Endothelial cell of umbilical vein (primary cell): ENCODE results near the gene TSTD1. TPM values are rescaled to one million over a fixed set of nuclear protein-coding genes. Genes with fewer than 3 reads are reported as not detected.

Experiments used
- BruUV-seq: library from RNA; stranded (reverse); fragments of 400-500 nt; replicated peaks from 2 replicates; lab custom pipeline; 2021; lab: Mats Ljungman, UMichigan
- CTCF ChIA-PET: fragments of 300-600, 350-600 bp; sonication (Branson Sonifier 250); formaldehyde crosslinking; loops from one replicate; lab custom pipeline; 2021; ENCODE audit warnings: antibody characterized with exemption, inconsistent platforms; lab: Charles Lee
- POLR2A ChIA-PET: fragments of 300-600, 350-600 bp; sonication (Branson Sonifier 250); formaldehyde crosslinking; loops from one replicate; lab custom pipeline; 2021; ENCODE audit warnings: antibody characterized with exemption, inconsistent platforms; lab: Charles Lee
- DNase-seq: peaks from one replicate; pipeline ENCODE4 v3.0.0-alpha.2; 2011; ENCODE audit warnings: low read depth, low spot score
- FAIRE-seq: peaks from 2 replicates; lab custom pipeline; 2011; peaks lifted over from hg19 to GRCh38; lab: Jason Lieb, UNC
- H2AFZ ChIP-seq: 2 replicates; pipeline ENCODE4 v1.6.0; 2012; ENCODE audit warnings: low read depth, low read length, control low read depth, inconsistent platforms
- H3K27ac ChIP-seq: 2 replicates; pipeline ENCODE4 v1.5.1; 2011; ENCODE audit warnings: low read depth, mild to moderate bottlenecking, control low read depth, low read length, moderate library complexity; ENCODE audit not compliant: insufficient read depth
- H3K27me3 ChIP-seq, 2 experiments: 2 replicates each; pipeline versions ENCODE4 v1.6.0 to v1.6.1; 2011; ENCODE audit warnings: low read length in 2 of 2, mixed read lengths in 1 of 2; ENCODE audit not compliant: control insufficient read depth in 2 of 2, insufficient read depth in 2 of 2
- H3K36me3 ChIP-seq, 2 experiments: 2 replicates in 1 of 2; 3 replicates in 1 of 2; pipeline ENCODE4 v1.5.1; 2011; ENCODE audit warnings: low read length in 2 of 2, mild to moderate bottlenecking in 1 of 2, moderate library complexity in 1 of 2; ENCODE audit not compliant: control insufficient read depth in 2 of 2, insufficient read depth in 2 of 2; ENCODE audit errors: extremely low read depth in 1 of 2
- H3K4me1 ChIP-seq: 3 replicates; pipeline ENCODE4 v1.5.1; 2011; ENCODE audit warnings: mild to moderate bottlenecking, low read length; ENCODE audit not compliant: control insufficient read depth, insufficient read depth; ENCODE audit errors: extremely low read depth
- H3K4me2 ChIP-seq: 2 replicates; pipeline ENCODE4 v1.6.1; 2011; ENCODE audit warnings: low read length, control low read depth, mixed read lengths; ENCODE audit not compliant: insufficient read depth
- H3K4me3 ChIP-seq, 3 experiments: fragments of 200-600 bp in 1 of 3; sonication (generic), shearing (Covaris generic) in 1 of 3; replicated peaks in 1 of 3; 2 replicates each; pipeline ENCODE4 v1.5.1; 2011 to 2016; ENCODE audit warnings: control low read depth in 3 of 3, low read length in 3 of 3, mild to moderate bottlenecking in 2 of 3, inconsistent platforms in 1 of 3, low read depth in 1 of 3, moderate library complexity in 1 of 3; ENCODE audit not compliant: insufficient read depth in 1 of 3
- H3K79me2 ChIP-seq: 2 replicates; pipeline ENCODE4 v1.6.0; 2012; ENCODE audit warnings: low read length, inconsistent platforms; ENCODE audit not compliant: control insufficient read depth, insufficient read depth
- H3K9ac ChIP-seq: replicated peaks from 2 replicates; pipeline ENCODE3; 2011; ENCODE audit warnings: low read length, control low read depth; ENCODE audit not compliant: insufficient read depth; ENCODE audit errors: extremely low read depth
- H3K9me1 ChIP-seq: replicated peaks from 3 replicates; pipeline ENCODE4 v1.6.0; 2011; ENCODE audit warnings: mild to moderate bottlenecking, low read length; ENCODE audit not compliant: control insufficient read depth, insufficient read depth; ENCODE audit errors: extremely low read depth
- H3K9me3 ChIP-seq: replicated peaks from 2 replicates; pipeline ENCODE4 v1.5.1; 2012; ENCODE audit warnings: low read length, inconsistent platforms; ENCODE audit not compliant: control insufficient read depth, insufficient read depth
- H4K20me1 ChIP-seq: replicated peaks from 2 replicates; pipeline ENCODE3; 2011; ENCODE audit warnings: mild to moderate bottlenecking, low read length; ENCODE audit not compliant: control insufficient read depth, insufficient read depth; ENCODE audit errors: extremely low read depth
- CTCF ChIP-seq, 2 donors: IDR thresholded peaks; 1 replicate in 1 of 2; 2 replicates in 1 of 2; pipeline ENCODE4 v1.5.1; 2011; ENCODE audit warnings: low read length in 2 of 2, mild to moderate bottlenecking in 2 of 2, moderate library complexity in 2 of 2, control low read depth in 1 of 2, inconsistent platforms in 1 of 2, low read depth in 1 of 2; ENCODE audit not compliant: insufficient read depth in 1 of 2; ENCODE audit errors: extremely low read depth in 1 of 2
- EZH2 ChIP-seq: IDR thresholded peaks from 2 replicates; pipeline ENCODE4 v1.6.1; 2012; ENCODE audit warnings: borderline replicate concordance, low read depth, mild to moderate bottlenecking, moderate library complexity, low read length, inconsistent platforms; ENCODE audit not compliant: severe bottlenecking
- FOS ChIP-seq: IDR thresholded peaks from 2 replicates; pipeline ENCODE4 v1.6.1; 2011; ENCODE audit warnings: mild to moderate bottlenecking, low read length, moderate library complexity, borderline replicate concordance; ENCODE audit not compliant: insufficient read depth
- GATA2 ChIP-seq: IDR thresholded peaks from 2 replicates; pipeline ENCODE4 v1.7.0; 2011; ENCODE audit warnings: low read depth, mild to moderate bottlenecking, moderate library complexity, mixed read lengths, low read length; ENCODE audit not compliant: insufficient read length, insufficient read depth
- JUN ChIP-seq: IDR thresholded peaks from 2 replicates; pipeline ENCODE4 v1.6.1; 2011; ENCODE audit warnings: borderline replicate concordance, low read depth; ENCODE audit not compliant: insufficient read length, insufficient read depth
- MAX ChIP-seq: IDR thresholded peaks from 2 replicates; pipeline ENCODE4 v1.6.1; 2011; ENCODE audit not compliant: insufficient read depth, insufficient read length
- MYC ChIP-seq: IDR thresholded peaks from one replicate; pipeline ENCODE4 v1.6.1; 2011; ENCODE audit warnings: mild to moderate bottlenecking, low read depth, low read length
- POLR2A ChIP-seq: IDR thresholded peaks from 2 replicates; pipeline ENCODE4 v1.6.1; 2012; ENCODE audit warnings: low read depth, mild to moderate bottlenecking, control low read depth, low read length
- POLR2AphosphoS5 ChIP-seq: IDR thresholded peaks from 2 replicates; pipeline ENCODE4 v1.6.1; 2012; ENCODE audit warnings: low read depth, mild to moderate bottlenecking, control low read depth, low read length, moderate library complexity; ENCODE audit not compliant: insufficient read depth
- dilution Hi-C: fragments of 300-500 bp; cut with MboI; formaldehyde crosslinking; loops from one replicate; pipeline ENCODE4 v1.15.0; 2019; ENCODE audit warnings: low sequenced_read_pairs; ENCODE audit not compliant: extremely low pct_ligation_motif_present
- intact Hi-C: fragments of 100-400 bp; cut with micrococcal nuclease; formaldehyde crosslinking; loops from one replicate; pipeline ENCODE4 v1.10.0; 2022
- polyA plus RNA-seq, 4 experiments: library from polyadenylated mRNA; depleted of rRNA in 3 of 4; stranded (reverse) in 3 of 4; unstranded in 1 of 4; fragments of >200 nt; gene quantifications; 2 replicates each; pipeline versions ENCODE4 v1.2.1 to v1.2.3, GENCODE V29; 2011 to 2012; ENCODE audit warnings: missing spikeins in 1 of 4
- total RNA-seq: library from RNA; stranded (reverse); gene quantifications from 2 replicates; pipeline ENCODE4 v1.2.3, GENCODE V29; 2021

TSTD1 gene
- total and polyA plus RNA-seq, 2 donors (not counting 3 experiments of a cell fraction or from before 2014, with no cell fraction given), result 8.9 to 39.1 TPM

DNA sequence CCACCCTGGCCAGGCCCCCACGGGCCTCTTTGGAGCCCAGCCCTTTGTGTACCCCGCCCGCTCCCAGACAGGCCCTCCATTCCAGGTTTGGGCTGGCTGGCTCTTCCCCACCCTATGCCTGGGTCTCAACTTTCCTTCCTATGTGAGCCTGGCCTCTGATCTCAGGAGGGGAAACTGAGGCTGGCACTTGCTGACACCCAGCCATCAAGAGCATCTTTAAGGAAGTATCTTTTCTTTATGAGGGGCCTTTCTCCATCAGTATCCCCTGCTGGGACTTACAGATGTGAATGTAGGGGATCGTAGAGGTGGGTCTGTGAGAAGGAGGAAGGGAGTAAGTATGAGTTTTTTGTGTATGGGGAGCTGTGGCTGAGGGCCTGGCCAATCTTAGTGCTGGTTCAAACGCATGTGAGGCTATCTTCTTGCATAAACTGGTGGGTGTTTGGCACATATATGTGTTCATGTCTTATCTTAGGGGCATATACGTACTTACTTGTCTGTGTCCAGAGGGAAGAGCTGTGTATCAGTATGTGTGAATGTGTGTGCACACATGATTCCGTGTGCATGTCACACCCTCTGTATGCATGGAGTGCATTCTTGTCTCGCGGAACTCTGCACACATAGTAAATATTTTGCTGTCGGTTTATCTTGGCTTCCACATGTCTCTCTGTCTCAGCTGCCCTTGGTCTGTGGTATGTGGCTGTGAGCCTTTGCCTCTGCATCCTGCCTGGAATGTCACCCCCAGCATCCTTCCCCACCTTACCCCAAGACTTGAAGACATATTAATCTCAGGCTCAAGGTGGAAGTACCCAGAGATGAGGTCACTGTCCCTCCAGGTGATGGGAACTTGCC is 45.2 kb upstream of the TSTD1 start:
- no peak overlapping the region for H2AFZ ChIP-seq
- intact Hi-C loops, result no loop called here
- no peak for FAIRE-seq

More for the DNA sequence above, 45.2 kb upstream of the TSTD1 start:
- no peaks in the 10 kb centered on the region for H3K9me1 ChIP-seq
- H3K4me2 ChIP-seq, result no peak overlapping the region
- H3K36me3 ChIP-seq, result no peaks in the 10 kb centered on the region
- no peaks in the 10 kb centered on the region for H3K4me1 ChIP-seq
- no peak for DNase-seq
- TF ChIP-seq POLR2A (no peak), MYC (no peak), FOS (no peak), MAX (no peak), EZH2 (no peak), POLR2AphosphoS5 (no peak), CTCF (IDR thresholded peaks at IDR 0.05; ENCODE audit: extremely low read depth in 1 of 2, insufficient read depth in 1 of 2, low read depth in 1 of 2, low read length in 2 of 2) (no peak), GATA2 (no peak), JUN (no peak)
- no peak overlapping the region for H3K4me3 ChIP-seq
- ChIA-PET POLR2A (no interaction called here), CTCF (interaction anchor here (1.0 to 1.9 kb wide), 3 partner anchors 10 to 87 kb away, joined by 4 to 6 read pairs (median 5); no protein-coding TSS in a partner anchor)
- no peaks in the 10 kb centered on the region for H3K27me3 ChIP-seq
- no peaks in the 10 kb centered on the region for H4K20me1 ChIP-seq
- dilution Hi-C loops, result no loop called here
- no peaks in the 10 kb centered on the region for H3K79me2 ChIP-seq
- no peak overlapping the region for H3K9ac ChIP-seq
- no peak overlapping the region for H3K27ac ChIP-seq
- H3K9me3 ChIP-seq, result no peaks in the 10 kb centered on the region
- BruUV-seq, result no TSS peak
